NCI-H2081 (cell line): ENCODE measurements around the gene SNPH.

Experiments
- DNase-seq, 2 experiments: peaks; one replicate each; lab custom pipeline; 2025; lab: John Stamatoyannopoulos, UW

SNPH gene

GRCh38 chr20:1264727-1265126, 1.4 kb upstream of the SNPH start:
- DNase-seq: no peak

GRCh38 chr20:1265226-1265915, 723 bp upstream of the SNPH start:
- DNase-seq: no peak

DNA sequence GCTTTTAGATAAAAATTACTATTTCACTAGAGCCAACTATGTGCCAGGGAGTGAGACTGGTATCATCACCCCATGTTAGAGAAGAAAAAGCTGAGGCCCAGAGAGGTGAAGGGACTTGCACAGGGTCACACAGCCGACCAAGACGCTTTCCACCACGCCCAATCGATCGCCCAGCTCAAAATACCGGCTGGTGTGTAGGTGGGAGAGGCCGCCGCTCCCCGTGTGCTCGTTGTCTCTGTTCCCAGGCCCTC, 253 bp upstream of the SNPH start:
- DNase-seq: no peak

- no peak for DNase-seq
Observed at GRCh38 chr20:1267161-1267560, 1.1 kb downstream of the SNPH start.

DNA sequence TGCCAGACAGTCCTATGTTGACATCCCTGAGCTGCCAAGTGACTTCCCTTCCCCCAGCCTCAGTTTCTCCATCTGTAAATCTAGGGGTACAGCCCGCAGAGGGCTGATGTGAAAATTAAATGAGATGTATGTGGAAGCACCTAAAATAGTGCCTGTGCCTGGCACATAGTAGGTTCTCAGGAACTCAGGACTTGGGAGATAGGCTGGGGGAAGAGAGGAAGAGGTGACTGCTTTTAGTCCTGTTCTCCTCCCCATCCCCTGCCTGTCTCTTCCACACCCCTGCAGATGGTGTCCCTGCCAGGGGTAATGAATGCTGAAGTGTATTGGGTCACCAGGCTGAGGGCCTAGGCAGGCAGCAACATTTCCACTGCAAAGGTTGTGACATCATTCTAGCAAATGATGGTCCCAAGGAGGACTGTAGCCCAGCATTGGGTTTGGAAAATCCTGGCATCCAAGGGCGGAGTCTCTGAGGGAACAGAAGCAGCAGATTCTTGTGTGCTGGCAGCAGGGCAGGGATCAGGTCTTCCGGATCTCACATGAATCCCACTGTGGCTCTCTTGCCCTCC, 1.8 kb downstream of the SNPH start:
- no peak for DNase-seq

- no peak for DNase-seq
Observed at GRCh38 chr20:1269235-1269634, 3.1 kb downstream of the SNPH start.

GRCh38 chr20:1269850-1270249, 3.8 kb downstream of the SNPH start:
- no peak for DNase-seq

GRCh38 chr20:1272368-1273100, 6.4 kb downstream of the SNPH start:
- no peak for DNase-seq

DNA sequence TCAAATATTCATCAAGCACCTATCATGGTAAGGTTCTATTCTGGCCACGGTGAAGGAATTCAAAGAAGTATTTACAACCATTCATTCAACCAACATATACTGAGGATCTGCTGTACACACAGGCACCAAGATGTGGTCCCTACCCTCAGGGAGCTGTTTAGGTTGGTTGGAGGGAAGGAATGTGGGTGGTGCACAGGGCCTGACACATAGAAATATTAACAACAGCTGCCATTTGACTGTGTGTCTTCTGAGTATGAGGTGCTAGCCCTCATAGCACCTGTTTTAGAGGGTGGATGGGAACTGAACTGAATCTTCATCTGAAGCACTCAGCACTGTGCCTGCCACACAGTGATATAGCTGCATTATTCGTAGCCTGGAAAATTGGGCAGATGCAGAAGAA, 7.3 kb downstream of the SNPH start:
- no peak for DNase-seq

DNA sequence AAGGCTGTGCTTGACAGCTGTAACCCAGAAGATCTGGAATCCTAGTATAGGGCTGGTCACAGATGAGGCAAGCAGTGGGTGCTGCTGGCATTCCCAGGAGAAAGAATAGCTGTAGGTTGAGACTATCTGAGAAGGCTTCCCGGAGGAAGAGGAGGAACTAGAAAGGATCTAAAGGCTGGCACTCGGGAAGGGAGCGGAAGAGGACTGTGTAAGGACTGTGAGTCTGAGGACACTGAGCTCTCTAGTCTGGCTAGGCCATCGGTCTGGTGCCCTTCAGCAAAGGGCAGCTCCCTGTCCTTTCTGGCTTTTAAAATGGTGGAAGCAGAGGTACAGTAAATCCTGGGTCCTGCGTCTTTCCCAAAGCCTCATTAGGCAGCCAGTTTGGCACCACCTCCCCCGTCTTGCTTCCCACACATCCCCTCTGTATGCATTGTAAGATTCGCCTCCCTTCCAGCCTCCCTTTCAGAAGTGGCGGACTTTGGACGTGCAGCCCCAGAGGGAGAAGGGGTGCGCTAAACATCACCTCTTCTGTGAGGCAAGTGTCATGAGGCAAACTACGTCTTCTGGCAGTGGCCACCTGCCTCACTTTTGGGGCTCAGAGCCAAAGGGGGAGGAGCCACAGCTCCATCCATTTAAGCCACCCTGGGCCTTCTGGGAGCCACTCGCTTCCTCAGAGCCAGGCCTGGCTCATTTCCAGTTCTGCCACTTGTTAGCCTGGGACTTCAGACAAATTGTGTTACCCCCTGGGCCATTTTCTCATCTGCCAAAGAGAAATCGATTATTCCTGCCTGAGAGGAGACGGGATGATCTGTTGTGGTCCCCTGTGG, 8.6 kb downstream of the SNPH start:
- peak; percentile 82 to 85 for DNase-seq

- DNase-seq: no peak
Observed at GRCh38 chr20:1275919-1276318, 9.8 kb downstream of the SNPH start.

DNA sequence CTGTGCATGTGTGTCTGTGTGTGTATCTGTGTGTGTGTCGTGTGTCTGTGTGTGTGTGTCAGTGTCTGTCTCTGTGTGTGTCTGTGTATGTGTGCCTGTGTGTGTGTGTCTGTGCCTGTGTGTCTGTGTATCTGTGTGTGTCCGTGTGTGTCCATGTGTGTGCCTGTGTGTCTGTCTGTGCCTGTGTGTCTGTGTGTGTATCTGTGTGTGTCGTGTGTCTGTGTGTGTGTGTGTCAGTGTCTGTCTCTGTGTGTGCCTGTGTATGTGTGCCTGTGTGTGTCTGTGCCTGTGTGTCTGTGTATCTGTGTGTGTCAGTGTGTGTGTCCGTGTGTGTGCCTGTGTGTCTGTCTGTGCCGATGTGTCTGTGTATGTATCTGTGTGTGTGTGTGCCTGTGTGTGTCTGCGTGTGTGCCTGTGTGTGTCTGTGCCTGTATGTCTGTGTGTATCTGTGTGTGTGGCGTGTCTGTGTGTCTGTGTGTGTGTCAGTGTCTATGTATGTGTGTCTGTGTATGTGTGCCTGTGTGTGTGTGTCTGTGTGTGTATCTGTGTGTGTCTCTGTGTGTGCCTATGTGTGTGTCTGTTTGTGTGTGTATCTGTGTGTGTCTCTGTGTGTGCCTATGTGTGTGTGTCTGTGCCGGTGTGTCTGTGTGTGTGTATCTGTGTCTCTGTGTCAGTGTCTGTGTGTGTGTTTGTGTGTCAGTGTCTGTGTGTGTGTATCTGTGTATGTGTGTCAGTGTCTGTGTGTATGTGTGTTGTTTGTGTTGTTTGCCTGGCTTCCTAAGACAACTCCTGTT, 11.6 kb downstream of the SNPH start:
- no peak for DNase-seq

- DNase-seq: no peak
Observed at GRCh38 chr20:1278993-1279392, 12.9 kb downstream of the SNPH start.

DNA sequence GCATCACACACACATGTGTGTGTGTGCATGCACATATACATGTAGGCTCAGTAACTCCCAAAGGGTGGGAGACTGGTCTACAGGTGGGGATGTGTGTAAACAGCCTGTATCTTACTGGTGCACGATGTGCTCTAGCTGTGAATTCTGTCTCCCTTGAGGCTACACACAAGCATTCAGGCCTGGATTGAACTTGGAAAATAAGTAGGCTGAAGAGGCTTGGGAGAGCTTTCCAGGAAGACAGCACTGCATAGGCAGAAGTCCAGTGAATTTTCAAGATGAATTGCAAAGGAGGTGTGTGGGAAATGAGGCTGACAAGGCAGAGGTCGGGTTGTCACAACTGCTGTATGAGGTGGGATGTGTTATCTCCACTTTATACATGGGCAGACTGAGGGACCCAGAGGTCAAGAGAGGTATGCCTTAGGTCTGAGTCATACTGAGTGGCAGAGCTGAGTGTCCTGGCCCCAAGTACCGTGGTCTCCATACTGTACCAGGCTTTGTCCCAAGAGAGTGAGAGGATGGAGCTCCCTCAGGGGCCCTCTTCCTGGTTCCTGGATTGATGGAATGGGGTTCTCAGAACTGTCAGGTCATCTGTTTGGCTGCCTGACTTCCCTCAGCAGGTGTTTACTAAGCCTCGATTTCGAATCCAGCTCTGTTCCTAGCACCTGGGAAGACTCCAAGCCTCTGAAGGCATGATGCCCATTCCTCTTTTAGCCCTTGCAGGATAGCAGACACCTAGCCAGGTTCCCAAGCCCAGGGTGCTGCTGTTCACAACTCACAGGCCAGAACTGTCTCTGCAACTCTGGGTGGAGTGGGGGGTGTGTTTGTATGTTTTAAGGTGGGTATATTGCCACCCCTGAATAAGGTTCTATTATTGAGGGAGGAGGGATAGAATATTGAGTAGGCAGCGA, 14.4 kb downstream of the SNPH start:
- DNase-seq: no peak

- peak; percentile 65 to 78 for DNase-seq
Observed at GRCh38 chr20:1281279-1282057, 15.4 kb downstream of the SNPH start.

DNA sequence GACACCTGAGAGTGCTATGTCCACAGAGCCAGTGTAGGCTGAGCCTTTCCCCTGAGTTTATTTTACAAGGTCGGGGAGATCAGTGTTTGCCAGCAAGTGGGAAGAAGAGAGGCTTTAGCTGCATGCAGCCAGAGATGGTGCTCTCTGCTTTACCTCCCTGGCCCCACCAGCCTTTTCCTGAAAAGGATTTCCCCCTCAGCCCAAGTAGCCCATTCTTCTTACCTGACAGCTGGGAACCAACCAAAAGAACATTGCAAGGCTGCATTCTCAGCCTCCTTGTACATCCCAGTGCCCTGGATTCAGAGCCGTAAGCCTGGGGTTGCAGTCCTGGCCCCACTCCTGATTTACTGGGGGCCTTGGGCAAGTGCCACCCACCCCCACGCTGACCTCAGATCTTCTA, 16.9 kb downstream of the SNPH start:
- DNase-seq: no peak

GRCh38 chr20:1283522-1284510, 17.7 kb downstream of the SNPH start:
- DNase-seq: peak; percentile 17 to 46

DNA sequence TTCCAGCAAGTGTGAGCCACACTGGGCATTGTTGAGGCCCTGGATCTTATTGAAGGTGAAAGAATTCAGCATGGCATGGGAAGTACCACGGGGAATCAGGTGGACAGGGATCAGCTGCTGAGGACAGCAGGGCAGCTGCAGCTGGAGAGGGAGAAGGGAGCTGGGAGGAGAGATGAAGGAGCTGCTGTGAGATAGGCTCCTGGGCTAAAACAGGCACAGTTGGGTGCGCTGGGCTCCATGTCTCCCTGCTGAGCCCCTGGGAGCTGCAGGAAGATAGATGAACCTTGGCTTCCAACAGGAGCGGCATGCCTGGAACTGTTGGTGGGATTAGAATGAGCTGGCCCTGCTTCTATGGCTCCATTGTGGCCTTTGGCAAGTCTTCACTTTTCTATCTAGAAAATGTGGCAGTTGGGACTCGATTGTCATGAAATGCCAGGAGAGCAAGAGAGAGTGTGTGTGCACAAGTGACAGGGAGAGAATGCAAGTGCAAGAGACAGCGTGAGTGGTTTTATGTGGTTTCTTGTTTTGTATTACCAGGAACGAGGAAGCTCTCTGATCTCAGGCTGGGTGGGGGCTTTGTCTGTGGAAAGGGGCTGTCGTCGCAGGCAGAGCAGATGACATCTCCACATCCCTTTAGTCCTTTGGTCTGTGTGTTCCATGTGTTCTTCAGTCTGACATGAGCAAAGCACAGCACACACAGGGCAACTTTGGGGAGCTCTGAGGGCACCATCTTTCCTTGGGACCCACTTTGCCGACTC, 20.4 kb downstream of the SNPH start:
- DNase-seq: no peak
